Fibroblast of skin of right quadriceps (primary cell): ENCODE measurements around the gene SCAF11.

Experiments
- DNase-seq: peaks from one replicate; pipeline ENCODE4 v3.0.0-alpha.2; 2013

Gene SCAF11

DNA sequence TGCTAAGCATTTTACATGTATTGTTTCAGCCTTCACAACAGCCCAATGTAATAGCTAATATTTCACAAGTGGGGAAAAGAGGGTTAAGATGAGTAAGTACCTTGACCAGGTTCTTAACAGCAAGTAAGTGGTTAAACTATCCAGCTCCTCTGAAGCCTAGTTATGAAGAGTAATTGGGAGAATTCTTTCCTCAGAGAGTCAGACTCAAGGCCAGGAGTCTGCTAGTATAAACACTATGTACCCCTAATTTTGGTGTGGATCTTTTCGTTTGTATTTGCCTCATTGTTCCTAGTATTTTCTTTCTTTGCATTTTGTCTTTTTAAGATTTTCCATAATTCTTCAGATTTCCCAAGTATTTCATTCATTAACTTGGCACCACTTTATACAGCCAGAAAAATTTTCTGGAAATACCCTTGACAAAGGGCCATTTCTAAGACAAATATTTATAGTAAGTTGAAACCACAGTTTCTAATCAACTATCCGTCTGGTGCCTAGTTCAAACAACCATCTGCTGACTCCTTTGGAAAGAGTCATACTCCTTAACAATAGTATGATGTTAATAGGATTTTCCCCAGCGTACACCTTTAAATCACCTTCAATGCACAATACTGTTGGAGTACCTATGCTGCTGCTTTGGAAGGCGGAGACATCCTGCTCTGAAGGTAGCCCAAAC, 81.2 kb downstream of the SCAF11 start:
- no peak for DNase-seq

DNA sequence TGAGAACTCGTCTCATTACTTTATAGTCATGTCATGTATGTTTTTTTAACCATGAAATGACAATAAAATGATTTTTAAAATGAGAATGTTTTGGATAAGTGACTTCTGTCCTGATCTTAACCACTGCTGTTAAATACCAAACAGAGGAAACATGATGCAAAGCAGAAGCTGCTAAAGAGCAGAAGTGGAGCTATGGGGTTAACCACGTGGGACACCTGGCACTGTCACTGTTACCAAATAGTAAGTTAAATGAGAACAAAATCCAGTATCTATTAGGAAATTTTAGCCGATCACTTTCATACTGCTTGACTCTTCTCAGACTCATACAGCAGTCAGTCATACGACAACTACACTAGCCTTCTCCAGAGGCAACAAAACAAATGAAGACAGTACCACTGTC, 82.4 kb downstream of the SCAF11 start:
- DNase-seq: no peak

DNA sequence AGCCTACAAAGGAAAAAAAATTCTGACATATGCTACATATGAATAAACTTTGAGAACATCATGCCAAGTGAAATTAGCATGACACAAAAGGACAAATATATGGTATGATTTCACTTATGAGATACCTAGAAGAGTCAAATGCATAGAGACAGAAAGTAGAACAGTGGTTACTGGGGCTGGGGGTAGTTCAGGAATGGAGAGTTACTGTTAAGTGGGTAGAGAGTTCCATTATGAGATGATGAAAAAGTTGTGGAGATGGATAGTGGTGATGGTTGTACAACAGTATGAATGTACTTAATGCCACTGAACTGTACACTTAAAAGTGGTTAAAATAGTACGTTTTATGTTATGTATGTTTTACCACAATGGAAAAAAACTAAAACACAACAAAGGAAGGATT, 92.3 kb downstream of the SCAF11 start:
- no peak for DNase-seq

DNA sequence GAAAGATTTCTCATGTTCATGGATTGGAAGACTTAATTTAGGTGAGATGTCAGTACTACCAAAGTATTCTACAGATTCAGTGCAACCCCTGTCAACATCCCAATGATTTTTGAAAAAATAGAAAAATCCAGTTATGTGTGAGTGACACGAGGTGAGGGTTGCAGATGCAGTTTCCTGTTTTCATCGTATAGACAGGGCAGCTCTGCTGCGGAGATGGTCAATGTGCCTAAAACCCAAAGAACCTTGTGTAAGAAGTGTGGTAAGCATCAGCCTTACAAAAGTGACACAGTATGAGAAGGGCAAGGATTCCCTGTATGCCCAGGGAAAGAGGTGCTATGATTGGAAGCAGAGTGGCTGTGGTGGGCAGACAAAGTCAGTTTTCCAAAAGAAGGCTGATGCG, 94.4 kb downstream of the SCAF11 start:
- DNase-seq: no peak

DNA sequence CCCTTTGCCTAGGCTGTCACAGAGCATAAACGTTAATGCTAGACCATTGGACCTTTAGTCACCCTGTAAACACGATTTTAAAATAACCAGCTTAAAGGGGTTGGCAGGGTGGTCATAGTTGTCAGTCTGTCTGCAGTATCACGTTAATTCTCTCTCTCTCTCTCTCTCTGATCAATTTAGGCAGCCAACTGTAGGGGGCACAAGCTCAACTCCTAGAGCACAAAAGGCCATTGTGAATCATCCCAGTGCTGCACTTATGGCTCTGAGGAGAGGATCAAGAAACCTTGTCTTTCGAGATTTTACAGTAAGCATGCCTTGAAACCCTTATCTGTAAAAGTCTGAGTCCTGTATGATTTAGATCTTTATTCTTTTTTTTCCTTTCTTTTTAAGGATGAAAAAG, 97.1 kb downstream of the SCAF11 start:
- no peak for DNase-seq

DNA sequence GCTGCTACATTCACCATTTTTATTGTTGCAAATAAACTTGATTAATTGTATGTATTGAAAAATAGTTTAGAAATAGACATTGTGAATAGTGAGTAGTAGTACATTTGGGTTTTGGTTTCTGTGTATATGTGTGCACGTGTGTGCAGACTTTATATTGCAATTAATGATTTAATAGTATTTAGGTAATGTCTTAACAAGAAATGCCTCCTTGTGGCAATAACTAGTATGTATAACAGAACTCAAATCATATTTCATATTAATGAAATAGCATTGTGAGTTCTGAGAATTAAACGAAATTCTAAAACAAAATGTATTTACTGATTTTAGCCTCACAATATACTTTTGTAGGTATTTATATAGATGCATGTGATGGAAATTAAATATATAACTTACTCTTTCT, 100.1 kb downstream of the SCAF11 start:
- DNase-seq: no peak

DNA sequence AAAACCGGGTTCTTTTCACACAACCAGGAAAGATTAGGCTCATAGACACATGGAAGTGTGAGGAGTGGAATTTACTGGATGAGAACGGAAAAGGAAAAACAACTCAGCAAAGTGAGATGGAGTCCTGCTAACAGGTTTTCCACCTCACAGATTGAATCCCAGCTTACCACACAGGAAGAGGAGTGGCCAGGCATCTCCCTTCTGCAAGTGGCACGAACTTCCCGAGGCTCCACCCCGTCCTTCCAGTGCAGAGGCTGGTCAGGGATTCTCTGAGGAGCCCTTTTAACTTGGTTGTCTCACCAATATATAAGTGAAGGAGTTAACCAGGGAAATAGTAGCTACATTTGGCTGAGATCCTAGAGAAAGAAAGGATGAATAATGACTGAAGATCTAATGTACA, 102.8 kb downstream of the SCAF11 start:
- no peak for DNase-seq

DNA sequence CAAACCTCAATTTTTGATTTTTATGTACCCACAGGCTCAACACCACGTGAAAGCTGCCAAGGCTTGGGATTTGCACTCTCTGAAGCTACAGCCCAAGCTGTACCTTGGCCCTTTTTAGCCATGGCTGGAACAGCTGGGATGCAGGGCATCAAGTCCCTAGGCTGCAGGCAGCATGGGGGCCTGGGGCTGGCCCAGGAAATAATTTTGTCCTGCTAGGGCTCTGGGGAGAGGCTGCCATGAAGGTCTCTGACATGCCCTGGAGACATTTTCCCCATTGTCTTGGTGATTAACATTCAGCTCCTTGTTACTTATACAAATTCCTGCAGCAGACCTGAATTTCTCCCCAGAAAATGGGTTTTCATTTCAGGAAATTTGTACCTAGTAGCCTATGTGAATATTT, 103.7 kb downstream of the SCAF11 start:
- no peak for DNase-seq

DNA sequence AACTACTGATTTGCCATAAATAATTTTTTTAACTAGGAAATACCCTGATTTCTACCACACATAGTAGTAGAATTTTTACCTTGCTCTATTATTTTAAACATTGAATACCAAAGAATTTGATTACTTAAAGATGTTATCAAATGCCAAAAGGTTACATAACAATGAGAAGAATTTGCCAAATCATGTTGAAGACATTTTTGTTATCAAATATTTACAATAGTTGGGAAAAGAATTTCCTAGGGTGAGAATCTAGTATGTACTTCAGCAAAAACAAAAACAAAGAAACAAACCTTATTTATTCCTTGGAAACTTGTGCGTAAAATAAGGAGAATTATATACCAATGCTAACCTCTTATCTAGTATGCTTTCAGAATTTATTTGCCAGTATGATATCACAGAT, 107.2 kb downstream of the SCAF11 start:
- DNase-seq: no peak

DNA sequence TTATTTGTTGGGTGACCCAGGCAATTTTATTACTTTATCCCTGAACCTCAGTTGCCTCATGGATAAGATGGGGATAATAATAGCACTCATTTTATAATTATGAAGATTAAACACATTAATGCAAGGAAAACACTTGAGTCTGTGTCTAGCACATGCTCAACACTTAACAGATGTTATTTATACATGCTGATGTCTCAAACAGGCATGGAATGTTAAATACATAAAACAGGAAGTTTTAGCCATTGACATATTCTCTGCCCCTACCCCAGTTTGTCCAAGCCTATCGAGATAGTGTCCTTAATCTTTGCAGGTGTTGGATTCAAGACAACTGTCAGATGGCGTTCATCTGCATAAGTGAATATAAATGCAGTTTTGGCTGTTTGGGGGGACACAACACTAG, 109.8 kb downstream of the SCAF11 start:
- no peak for DNase-seq

DNA sequence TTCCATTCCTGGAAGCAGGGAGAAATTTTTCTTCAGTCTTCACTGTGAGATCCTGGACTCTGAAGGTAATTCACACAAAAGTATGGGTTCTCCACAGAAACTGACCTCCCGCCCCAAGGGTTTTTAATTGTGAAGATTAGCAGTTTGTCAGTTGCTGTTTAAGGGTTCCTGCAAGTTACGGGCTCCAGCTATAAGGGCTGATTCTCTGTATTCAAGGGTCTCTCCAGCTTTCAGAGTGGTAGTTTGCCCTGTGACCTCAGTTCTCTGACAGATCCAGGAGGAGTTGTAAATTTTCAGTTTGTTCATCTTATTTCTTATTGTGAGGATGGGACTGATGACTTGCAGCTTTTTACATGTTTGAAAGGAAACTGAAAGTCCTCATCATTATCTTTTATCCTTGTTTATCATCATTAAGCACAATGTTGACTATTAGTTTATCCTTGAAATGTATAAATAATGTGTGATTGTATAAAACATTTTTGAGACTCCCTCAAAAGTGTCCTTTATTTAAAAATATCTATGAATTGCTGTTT, 110.9 kb downstream of the SCAF11 start:
- no peak for DNase-seq

DNA sequence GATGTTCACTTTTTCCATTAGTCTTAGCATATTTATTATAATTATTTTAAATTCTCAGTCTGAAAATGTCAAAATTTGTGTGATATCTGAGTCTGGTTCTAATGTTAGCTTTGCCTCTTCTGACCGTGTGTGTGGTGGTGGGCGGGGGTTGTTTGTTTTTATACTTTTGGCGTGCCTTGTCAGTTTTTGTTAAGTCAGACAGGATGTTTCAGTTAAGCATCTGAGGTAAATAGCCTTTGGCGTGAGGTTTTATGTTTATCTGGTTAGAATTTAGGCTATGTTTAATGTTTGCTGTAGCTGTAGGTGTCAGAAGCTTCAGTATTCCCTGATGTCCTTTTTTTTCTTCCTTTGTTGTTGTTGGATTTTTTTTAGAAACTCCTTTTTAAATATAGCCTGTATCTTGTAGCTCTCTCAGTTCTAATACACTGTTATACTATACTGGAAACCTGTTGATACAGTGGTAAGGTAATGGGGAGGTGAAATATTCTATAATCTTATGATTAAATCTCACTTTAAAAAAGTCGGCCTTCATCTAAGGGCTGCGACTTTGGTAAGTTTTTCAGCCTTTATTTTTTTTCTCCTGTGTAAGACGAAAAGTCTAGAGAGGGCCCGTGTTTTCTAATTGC, 111.6 kb downstream of the SCAF11 start:
- no peak for DNase-seq

DNA sequence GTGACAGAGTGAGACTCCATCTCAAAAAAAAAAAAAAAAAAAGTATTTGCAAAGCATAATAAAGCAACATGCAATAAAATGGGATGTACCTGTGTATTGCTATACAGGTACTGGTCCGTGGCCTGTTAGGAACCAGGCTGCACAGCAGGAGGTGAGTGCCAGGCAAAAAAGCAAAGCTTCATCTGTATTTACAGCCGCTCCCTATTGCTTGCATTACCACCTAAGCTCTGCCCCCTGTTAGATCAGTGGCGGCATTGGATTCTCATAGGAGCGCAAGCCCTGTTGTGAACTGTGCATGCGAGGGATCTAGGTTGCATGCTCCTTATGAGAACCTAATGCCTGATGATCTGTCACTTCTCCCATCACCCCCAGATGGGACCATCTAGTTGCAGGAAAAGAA, 113.3 kb downstream of the SCAF11 start:
- no peak for DNase-seq

DNA sequence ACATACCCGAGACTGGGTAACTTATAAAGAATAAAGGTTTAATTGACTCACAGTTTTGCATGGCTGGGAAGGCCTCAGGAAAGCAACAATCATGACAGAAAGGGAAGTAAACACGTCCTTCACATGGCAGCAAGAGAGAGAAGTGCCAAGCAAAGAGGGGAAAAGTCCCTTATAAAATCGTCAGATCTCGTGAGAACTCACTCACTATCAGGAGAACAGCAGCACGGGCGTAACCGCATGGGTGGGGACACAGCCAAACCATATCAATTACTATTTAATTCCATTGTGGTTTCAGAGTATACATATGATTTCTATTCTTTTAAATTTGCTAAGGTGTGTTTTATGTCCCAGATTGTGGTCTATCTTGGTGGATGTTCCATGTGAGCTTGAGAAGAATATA, 117.9 kb downstream of the SCAF11 start:
- no peak for DNase-seq
